H1 (cell line): Measurements from ENCODE around the gene HBQ1. TPM values are rescaled to one million over a fixed set of nuclear protein-coding genes. Genes with fewer than 3 reads are reported as not detected.

ENCODE experiments used
- BCL11A ChIP-seq, 2 experiments: IDR thresholded peaks; one replicate each; pipeline ENCODE4 v1.6.1; 2011; ENCODE audit warnings: low read depth in 2 of 2, low read length in 2 of 2, mild to moderate bottlenecking in 2 of 2
- CBX5 ChIP-seq: fragments of 300-800, 300-1000 bp; sonication (generic); IDR thresholded peaks from 2 replicates; pipeline ENCODE4 v1.7.1; 2016; ENCODE audit warnings: antibody characterized with exemption, low read length, low read depth
- FOSL1 ChIP-seq: IDR thresholded peaks from 2 replicates; pipeline ENCODE4 v1.6.1; 2011; ENCODE audit warnings: mild to moderate bottlenecking, low read depth, low read length, moderate library complexity; ENCODE audit not compliant: insufficient read depth
- GABPA ChIP-seq: IDR thresholded peaks from 2 replicates; pipeline ENCODE4 v1.6.1; 2011; ENCODE audit warnings: mild to moderate bottlenecking, low read length, moderate library complexity, borderline replicate concordance; ENCODE audit not compliant: insufficient read depth
- JUND ChIP-seq: IDR thresholded peaks from 2 replicates; pipeline ENCODE4 v1.6.1; 2011; ENCODE audit warnings: mild to moderate bottlenecking, improper control_type of control experiment, low read length
- KDM1A ChIP-seq: fragments of 200-600, 300-600 bp; sonication (generic); IDR thresholded peaks from 2 replicates; pipeline ENCODE4 v1.7.1; 2016; ENCODE audit warnings: mild to moderate bottlenecking, low read length, borderline replicate concordance
- NANOG ChIP-seq: IDR thresholded peaks from 2 replicates; pipeline ENCODE4 v1.6.1; 2011; ENCODE audit warnings: low read length, low read depth, mild to moderate bottlenecking, inconsistent platforms; ENCODE audit not compliant: insufficient read depth, poor library complexity, severe bottlenecking
- PHF8 ChIP-seq: fragments of 200-600 bp; sonication (generic); conservative IDR thresholded peaks from 2 replicates; pipeline ENCODE4 v1.7.1; 2012; ENCODE audit warnings: low read depth, mild to moderate bottlenecking, inconsistent platforms, low read length, moderate library complexity
- POU5F1 ChIP-seq: IDR thresholded peaks from 2 replicates; pipeline ENCODE4 v1.6.1; 2011; ENCODE audit warnings: low read depth, mild to moderate bottlenecking, low read length, moderate library complexity
- RAD21 ChIP-seq, 2 experiments: IDR thresholded peaks in 1 of 2; conservative IDR thresholded peaks in 1 of 2; 2 replicates each; pipeline ENCODE4 v1.6.1; 2011; ENCODE audit warnings: low read depth in 2 of 2, low read length in 2 of 2, improper control_type of control experiment in 1 of 2, inconsistent platforms in 1 of 2, mild to moderate bottlenecking in 1 of 2, moderate library complexity in 1 of 2
- RBBP5 ChIP-seq: IDR thresholded peaks from 2 replicates; pipeline ENCODE4 v1.7.1; 2012; ENCODE audit warnings: low read depth, mild to moderate bottlenecking, inconsistent platforms, low read length, moderate library complexity, borderline replicate concordance
- RFX5 ChIP-seq: IDR thresholded peaks from 2 replicates; pipeline ENCODE4 v1.6.1; 2011; ENCODE audit warnings: low read depth, low read length, improper control_type of control experiment, borderline replicate concordance
- RXRA ChIP-seq: IDR thresholded peaks from 2 replicates; pipeline ENCODE4 v1.6.1; 2011; ENCODE audit warnings: low read depth, mild to moderate bottlenecking, low read length, moderate library complexity; ENCODE audit not compliant: insufficient read depth
- SIX5 ChIP-seq: IDR thresholded peaks from 2 replicates; pipeline ENCODE4 v1.6.1; 2011; ENCODE audit warnings: mild to moderate bottlenecking, low read depth, low read length
- SRF ChIP-seq: IDR thresholded peaks from 2 replicates; pipeline ENCODE4 v1.6.1; 2011; ENCODE audit warnings: mild to moderate bottlenecking, low read depth, low read length, moderate library complexity
- SUZ12 ChIP-seq: fragments of 200-600 bp; sonication (generic); IDR thresholded peaks from 2 replicates; pipeline ENCODE4 v1.6.1; 2012; ENCODE audit warnings: mild to moderate bottlenecking, inconsistent platforms, low read length, moderate library complexity, mixed read lengths
- TAF7 ChIP-seq: optimal IDR thresholded peaks from 2 replicates; pipeline ENCODE3; 2011; ENCODE audit warnings: low read depth, mild to moderate bottlenecking, inconsistent platforms, low read length, moderate library complexity, borderline replicate concordance
- ZNF274 ChIP-seq: IDR thresholded peaks from 2 replicates; pipeline ENCODE4 v1.7.0; 2012; ENCODE audit warnings: low read length, borderline replicate concordance; ENCODE audit errors: extremely low read depth
- polyA plus RNA-seq, 7 experiments: library from polyadenylated mRNA; depleted of rRNA in 3 of 7; stranded (reverse) in 5 of 7; unstranded in 2 of 7; fragments of >200 nt in 5 of 7; fragments of 200-250 nt in 2 of 7; gene quantifications; 1 replicate in 5 of 7; 2 replicates in 1 of 7; 4 replicates in 1 of 7; pipeline versions ENCODE4 v1.2.1 to v1.2.3, GENCODE V29; 2011 to 2013; ENCODE audit warnings: missing spikeins in 2 of 7, mixed read lengths in 2 of 7
- total RNA-seq: library from RNA; stranded (reverse); fragmentation: NEBNext Ultra II Directional; extraction: Animal tissue kit (Norgen Biotek cat#: 25700); gene quantifications from 2 replicates; pipeline ENCODE4 v1.2.1, GENCODE V29; 2021
- TF ChIP-seq, protein P1 (sequence below): IDR thresholded peaks from 2 replicates; pipeline ENCODE4 v1.6.1; 2011; ENCODE audit warnings: low read length, improper control_type of control experiment
- TF ChIP-seq, protein P2 (sequence below): IDR thresholded peaks from 2 replicates; pipeline ENCODE4 v1.6.1; 2011; ENCODE audit warnings: low read depth, mild to moderate bottlenecking, low read length; ENCODE audit not compliant: insufficient read depth

Gene HBQ1
- total and polyA plus RNA-seq, 2 of the 8 experiments (the other 6 are each of a cell fraction or from before 2014, with no cell fraction given), result 2.9 to 17.1 TPM

DNA sequence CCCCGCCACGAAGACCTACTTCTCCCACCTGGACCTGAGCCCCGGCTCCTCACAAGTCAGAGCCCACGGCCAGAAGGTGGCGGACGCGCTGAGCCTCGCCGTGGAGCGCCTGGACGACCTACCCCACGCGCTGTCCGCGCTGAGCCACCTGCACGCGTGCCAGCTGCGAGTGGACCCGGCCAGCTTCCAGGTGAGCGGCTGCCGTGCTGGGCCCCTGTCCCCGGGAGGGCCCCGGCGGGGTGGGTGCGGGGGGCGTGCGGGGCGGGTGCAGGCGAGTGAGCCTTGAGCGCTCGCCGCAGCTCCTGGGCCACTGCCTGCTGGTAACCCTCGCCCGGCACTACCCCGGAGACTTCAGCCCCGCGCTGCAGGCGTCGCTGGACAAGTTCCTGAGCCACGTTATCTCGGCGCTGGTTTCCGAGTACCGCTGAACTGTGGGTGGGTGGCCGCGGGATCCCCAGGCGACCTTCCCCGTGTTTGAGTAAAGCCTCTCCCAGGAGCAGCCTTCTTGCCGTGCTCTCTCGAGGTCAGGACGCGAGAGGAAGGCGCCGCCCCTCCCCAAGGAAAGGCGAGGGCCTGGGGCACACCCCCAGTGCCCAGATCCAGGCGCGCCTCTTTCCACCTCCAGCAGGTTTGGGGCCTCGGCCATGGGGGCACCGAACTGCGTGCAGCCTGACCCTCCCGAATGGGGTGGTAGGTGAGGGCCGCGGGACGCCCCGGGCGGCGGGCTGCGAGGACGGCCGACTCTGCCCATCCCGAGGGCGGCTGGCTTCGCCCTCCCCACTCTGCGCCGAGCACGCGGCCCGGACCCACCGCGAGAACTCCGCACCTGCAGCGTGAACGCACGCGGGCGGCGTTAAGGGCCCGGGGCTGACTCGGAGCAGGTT lies 664 bp downstream of the HBQ1 start (continued):
- TF ChIP-seq, protein P1, sequence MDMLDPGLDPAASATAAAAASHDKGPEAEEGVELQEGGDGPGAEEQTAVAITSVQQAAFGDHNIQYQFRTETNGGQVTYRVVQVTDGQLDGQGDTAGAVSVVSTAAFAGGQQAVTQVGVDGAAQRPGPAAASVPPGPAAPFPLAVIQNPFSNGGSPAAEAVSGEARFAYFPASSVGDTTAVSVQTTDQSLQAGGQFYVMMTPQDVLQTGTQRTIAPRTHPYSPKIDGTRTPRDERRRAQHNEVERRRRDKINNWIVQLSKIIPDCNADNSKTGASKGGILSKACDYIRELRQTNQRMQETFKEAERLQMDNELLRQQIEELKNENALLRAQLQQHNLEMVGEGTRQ, result no peak; the same call in 1 of the 2 replicates
- TF ChIP-seq RXRA (no peak), RFX5 (no peak), SIX5 (no peak), PHF8 (no peak), SRF (no peak), NANOG (no peak), TAF7 (peak; percentile 10), SUZ12 (peak; percentile 50; the same call in 1 of the 2 replicates), RAD21 (IDR thresholded peaks at IDR 0.05 in 1 of 2, conservative IDR thresholded peaks at IDR 0.05 in 1 of 2; ENCODE audit: low read depth in 2 of 2, low read length in 2 of 2) (peak; percentile 81 to 82; a peak in 2 of 4 replicates), RBBP5 (no peak; the same call in 1 of the 2 replicates), BCL11A (IDR thresholded peaks at IDR 0.05; ENCODE audit: low read depth in 2 of 2, low read length in 2 of 2) (no peak), FOSL1 (no peak), CBX5 (no peak), KDM1A (0 out of 2 replicates have a peak, but pooled peaks have one; percentile 27), POU5F1 (no peak), GABPA (peak; percentile 71; the same call in 1 of the 2 replicates), JUND (no peak), ZNF274 (no peak)
- TF ChIP-seq, protein P2, sequence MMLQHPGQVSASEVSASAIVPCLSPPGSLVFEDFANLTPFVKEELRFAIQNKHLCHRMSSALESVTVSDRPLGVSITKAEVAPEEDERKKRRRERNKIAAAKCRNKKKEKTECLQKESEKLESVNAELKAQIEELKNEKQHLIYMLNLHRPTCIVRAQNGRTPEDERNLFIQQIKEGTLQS, result no peak
